GM18873 (cell line): Measurements from ENCODE around the gene LRRC63.

Experiments
- ATAC-seq: cut with Tn5 transposase; IDR thresholded peaks from one replicate; pipeline ENCODE4 v1.9.1; 2021; ENCODE audit warnings: mild to moderate bottlenecking, moderate library complexity, moderate number of reproducible peaks; ENCODE audit not compliant: unreplicated experiment, low FRiP score

The LRRC63 gene

DNA sequence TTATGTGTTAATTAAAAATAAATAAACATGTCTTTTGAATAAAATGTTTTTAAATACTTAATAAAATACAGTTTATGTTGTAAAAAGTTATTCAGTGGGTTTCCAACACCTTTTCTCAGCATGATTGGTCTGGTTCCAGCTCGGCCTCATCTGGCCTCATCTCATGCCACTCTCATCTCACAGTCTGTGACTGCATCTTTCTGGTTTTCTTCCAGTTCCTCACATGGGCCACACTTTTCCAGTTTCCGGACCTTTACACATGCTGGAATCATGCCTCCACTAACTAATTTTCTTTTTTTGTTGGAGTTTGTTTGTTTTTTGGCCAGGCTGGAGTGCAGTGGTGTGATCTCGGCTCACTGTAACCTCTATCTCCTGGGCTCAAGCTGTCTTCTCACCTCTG is 92.8 kb downstream of the LRRC63 start:
- ATAC-seq, result no peak

DNA sequence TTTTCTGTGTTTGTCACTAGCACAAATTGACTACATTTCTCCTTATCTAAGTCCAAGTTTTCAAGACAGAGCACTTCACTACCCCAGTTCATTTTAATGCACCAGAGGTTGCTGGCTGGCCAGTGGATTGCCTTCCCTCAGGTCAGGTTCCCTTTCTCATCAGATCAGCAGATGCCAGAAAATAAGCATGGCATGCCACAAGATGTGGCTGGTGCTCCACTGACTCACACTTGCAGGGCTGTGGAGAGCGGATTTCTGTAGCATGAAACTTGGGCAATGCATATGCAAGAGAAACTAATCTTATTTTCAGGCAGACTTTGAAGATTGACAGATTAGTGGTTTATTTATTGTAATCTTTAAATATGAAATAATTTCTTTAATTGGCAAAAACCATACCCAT is 95.8 kb downstream of the LRRC63 start:
- no peak for ATAC-seq

DNA sequence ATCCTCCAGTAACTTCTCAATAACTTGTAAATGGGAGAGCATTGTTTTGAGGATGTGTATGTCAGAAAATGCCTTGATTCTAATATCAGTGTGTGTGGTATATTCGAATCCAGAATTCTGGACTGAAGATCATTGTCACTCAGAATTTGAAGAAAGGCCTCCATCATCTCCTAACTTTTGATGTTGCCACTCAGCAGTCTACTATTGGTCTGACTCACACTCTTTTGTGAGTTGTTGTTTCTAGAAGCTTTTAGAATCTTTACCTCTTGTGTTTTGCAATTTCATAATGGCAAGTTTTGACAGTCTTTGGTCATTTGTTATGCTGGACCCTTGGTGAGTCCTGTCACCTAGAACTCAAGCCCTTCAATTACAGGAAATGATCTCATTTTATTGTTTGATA is 98.3 kb downstream of the LRRC63 start:
- ATAC-seq, result no peak

DNA sequence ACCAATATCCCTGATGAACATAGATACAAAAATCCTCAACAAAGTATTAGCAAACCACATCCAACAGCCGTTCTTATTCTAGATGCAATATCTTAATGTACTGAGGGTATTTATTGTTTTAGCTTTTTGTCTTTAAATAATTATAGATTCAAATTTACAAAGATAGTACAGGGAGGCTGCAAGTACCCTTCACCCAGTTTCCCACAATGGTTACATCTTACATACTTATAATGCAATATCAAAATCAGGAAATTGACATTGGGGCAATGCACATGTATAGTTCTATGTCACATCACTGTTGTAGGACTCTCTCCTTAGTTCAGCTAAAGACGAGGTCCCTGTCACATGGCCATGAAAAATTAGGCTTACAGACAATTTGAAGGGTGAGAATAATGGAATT is 99.5 kb downstream of the LRRC63 start:
- ATAC-seq, result no peak

DNA sequence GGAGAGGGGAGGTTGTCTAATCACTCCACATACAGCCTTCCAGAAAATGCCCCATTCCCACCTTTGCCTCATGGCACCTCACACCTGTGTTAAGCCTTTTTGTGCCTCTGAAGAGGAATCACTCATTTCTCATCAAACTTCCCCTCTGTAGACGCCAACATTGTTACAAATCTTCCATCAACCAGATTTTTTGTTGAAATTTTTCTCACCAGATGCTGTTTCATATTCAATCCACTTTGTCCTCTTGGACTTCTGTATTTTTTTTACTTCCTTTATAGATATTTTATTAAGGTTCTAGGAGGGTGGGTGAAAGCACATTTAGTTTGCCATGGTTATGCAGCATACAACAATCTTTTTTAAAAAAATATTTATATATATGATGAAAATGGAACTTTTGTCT is 101.3 kb downstream of the LRRC63 start:
- no peak for ATAC-seq

DNA sequence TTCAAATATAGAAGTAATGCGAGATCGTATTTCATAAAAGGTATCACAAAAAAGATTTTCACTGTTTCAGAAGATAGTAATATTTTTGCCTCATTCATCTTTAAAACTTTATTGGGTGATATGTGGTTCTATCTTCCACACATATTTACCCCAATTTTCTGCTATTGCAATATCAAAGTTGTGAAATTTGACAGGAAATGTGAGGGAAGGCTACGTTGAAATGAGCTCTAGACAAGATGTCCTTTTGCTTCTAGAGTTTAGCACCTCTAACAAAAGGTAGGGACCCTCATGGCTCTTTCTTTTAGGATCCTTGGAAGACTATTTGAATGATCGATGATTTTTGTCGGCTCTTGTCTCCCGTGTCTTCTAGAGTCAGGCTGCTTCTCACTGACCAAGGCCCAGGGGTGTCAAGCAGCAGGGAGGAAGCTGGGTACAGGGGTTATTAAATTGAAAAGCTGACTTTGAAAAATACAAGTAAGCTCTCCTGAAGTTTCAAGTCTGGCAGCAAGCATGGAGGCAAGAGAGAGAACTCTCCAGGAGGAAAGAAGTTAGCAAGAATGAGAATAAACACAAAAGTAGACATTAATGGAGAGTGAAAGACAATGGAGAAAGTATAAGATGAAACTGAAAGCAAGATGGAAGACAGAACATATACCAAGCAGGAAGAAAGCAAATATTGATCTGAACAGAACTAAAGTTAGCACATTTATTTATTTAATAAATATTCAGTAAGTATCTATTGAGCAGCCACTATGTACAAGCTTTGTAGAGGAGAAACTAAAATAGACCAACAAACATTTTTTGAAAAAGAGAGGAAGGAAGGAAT is 101.9 kb downstream of the LRRC63 start:
- ATAC-seq, result no peak

DNA sequence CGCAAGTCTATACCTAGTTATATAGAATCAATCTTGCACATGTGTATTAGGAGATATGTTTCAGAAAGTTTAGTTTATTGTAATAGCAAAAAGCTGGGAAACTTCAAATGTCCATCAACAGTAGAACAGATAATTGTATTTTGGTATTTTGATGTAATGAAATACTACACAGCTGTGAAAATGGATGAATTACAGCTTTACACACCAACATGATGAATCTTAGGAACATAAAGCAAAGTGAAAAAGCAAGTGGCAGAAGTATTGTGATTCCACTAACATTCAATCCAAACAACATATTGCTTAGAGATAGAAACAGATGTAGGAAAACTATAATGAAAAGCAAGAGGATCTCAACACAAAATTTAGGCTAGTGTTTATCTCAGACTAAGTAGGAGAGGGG is 102.9 kb downstream of the LRRC63 start:
- ATAC-seq, result no peak

DNA sequence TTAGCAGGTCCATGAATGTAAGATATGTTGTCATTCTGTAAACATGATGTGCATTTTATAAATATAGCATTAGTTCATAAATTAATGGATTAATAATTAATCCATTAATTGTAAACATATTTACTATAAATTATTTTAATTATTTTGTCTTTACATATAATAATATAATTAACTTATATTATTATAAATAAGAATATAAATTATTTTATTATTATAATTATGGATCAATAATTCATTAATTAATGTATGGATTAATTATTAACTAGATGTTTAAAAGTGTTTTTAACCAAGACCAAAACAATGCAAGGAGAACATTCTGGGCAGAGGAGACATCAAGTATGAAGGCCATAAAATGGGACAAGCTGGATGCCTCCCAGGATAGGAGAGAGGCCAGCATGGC is 103.3 kb downstream of the LRRC63 start:
- ATAC-seq, result no peak

DNA sequence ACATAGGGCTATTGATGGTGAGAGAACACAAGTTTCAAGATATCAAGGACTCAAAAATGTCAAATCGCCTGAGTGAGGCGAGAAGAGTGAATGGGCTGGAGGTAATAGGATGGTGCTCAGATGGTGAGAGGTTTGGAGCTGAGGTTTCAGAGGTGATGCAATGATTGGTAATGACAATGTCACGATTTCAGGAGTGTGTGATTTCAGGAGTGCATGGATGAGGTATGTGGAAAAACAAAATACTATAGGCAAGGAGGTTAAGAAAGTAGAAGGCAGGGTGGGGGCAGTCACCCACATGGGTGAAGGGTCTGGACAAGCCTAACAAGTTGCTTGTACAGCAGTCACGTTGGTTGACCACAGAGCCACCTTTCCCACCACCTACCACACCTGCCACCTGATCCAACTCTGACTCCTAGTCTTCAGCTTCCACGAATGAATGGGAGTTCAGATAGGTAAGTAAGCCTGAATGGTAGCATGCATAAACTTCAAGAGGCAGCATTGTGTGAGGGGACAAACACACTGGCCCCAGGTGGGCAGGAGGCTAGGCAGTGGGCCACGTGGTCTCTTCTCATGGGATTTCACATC is 103.9 kb downstream of the LRRC63 start:
- no peak for ATAC-seq

DNA sequence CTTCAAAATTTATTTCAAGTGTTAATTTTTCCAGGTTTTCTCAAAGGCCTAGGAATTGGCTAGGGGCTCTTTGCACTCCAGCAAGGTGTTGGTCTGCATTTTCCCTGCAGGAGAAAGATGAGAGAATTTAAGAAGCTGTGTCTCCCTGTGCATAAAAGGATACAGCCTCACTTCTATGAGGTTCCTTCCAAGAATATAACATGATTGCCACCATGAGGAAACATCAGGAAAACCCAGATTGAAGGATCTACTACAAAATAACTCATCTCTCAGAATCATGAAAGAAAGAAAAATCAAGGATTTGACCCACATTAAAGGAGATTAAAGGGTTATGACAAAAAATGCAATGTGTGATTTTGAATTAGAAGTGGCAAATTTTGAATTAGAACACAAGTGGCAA is 105.4 kb downstream of the LRRC63 start:
- no peak for ATAC-seq

DNA sequence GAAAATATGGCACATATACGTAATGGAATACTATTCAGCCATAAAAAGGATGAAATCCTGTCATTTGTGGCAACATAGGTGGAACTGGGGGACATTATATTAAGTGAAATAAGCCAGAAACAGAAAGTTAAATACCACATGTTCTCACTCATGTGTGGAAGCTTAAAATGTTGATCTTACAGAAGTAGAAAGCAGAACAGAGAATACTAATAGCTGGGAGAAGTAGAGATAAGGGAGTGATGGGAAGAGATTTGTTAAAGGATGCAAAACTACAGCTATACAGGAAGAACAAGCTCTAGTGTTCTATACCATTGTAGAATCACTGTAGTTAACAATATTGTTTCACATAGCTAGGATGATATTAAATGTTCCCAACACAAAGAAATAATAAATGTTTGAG is 107.3 kb downstream of the LRRC63 start:
- ATAC-seq, result no peak

DNA sequence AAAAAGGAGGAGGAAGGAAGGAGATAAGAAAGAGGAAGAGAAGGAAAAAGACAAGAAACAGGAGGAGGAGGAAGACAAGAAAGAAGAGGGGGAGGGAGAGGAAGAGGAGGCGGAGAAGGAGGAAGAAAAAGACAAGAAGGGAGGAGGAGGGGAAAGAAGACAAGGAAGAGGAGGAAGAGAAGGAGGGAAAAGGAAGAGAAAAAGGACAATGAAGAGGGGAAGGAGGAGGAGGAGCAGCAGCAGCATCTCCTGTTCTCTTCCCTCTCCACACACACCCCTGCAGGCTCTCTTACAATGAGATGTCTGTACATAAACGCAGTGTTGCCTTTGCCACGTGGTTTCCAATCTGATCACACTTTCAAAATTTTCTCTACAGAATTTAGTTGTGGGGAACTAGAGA is 108.7 kb downstream of the LRRC63 start:
- no peak for ATAC-seq

DNA sequence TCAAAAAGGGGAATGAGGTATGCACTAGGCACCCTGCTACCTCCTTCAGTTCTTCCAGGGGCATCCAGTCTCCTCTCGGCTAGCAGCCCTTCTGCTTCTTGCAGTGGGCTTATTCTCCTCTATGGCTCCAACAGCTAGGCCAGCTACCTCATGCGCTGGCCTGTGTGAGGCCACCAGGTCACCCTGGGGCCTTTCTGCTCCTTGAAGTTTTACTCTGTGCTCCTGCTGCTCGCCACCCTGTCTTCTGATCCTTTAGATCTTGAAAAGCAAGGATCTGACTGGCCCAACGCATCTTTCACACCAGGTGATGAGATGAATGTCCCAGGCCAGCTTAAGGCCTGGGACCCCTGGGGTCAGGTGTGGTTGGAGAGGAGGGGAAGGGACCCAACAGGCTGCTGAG is 109.1 kb downstream of the LRRC63 start:
- ATAC-seq, result no peak

DNA sequence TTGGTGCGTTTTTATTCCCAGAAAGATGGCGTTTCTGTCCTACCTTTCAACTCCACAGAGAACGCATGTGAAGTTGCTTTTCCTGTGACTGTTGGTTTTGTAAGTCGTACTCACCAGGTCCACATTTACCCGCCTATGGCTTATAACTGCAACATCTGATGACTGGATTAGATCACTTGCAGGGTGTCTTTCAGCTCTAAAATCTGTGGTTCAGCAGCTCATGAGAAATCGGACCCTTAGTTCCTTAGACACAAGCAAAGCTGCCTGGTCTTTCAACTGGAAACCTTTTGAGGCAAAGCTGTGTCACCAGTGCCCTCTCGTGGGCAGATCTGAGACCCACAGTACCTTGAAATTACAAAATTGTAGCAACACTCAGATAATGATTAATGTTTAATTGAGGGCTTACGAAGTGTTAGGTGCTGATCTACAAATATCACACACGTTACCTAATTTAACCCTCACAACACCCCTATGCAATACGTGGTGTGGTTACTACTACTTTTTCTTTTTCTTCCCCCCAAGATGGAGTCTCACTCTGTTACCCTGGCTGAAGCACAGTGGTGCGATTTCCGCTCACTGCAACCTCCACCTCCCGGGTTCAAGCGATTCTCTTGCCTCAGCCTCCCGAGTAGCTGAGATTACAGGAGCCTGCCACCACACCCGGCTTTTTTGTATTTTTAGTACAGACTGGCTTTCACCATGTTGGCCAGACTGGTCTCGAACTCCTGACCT is 109.9 kb downstream of the LRRC63 start:
- ATAC-seq, result no peak

DNA sequence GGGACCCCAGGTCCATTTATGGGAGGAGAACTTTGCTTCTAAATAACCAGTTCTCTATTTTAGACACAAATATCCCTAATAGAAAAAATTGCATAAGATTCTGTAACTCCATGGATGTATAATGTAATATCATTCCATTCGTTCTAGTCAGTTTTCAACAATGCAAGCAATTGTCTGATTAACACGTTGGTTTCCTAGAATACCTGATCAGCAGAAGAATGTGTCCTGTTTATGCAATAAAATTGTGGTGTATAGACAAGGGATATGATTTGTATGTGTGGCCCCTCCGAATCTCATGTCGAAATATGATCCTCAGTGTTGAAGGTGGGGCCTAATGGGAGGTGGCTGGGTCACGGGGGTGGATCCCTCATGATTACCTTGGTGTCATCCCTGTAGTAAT is 113.2 kb downstream of the LRRC63 start:
- no peak for ATAC-seq
